Measurements from ENCODE around the gene PET117.
A peak's percentile ranks its signal among the peaks of the same experiment; 100 is the strongest.

Gene PET117

GRCh38 chr20:18138266-18138582 is 561 bp downstream of the PET117 start:
- DNase-seq (ENCODE audit: low read depth) = no peak
- no peak for TF ChIP-seq CTCF (IDR thresholded peaks at IDR 0.05; ENCODE audit: control insufficient read depth, extremely low read depth, insufficient read depth)
- H3K4me3 ChIP-seq (ENCODE audit: low read depth, low read length) = peak overlapping the region; percentile 87

- H3K4me3 ChIP-seq (ENCODE audit: low read depth, low read length) = peak overlapping the region; percentile 87
- no peak for DNase-seq (ENCODE audit: low read depth)
These were observed 1.2 kb downstream of the PET117 start for GRCh38 chr20:18138639-18139583.

GRCh38 chr20:18139832-18140231 is 2.2 kb downstream of the PET117 start:
- no peak overlapping the region for H3K4me3 ChIP-seq (ENCODE audit: low read depth, low read length)
- TF ChIP-seq CTCF (IDR thresholded peaks at IDR 0.05; ENCODE audit: control insufficient read depth, extremely low read depth, insufficient read depth) = no peak
- DNase-seq (ENCODE audit: low read depth) = no peak

More at GRCh38 chr20:18138639-18139583, 1.2 kb downstream of the PET117 start:
- no peak for TF ChIP-seq CTCF (IDR thresholded peaks at IDR 0.05; ENCODE audit: control insufficient read depth, extremely low read depth, insufficient read depth)

- no peak for DNase-seq (ENCODE audit: low read depth)
- H3K4me3 ChIP-seq (ENCODE audit: low read depth, low read length) = no peak overlapping the region
- TF ChIP-seq CTCF (IDR thresholded peaks at IDR 0.05; ENCODE audit: control insufficient read depth, extremely low read depth, insufficient read depth) = no peak
These were observed 7.0 kb downstream of the PET117 start for GRCh38 chr20:18144541-18145099.

- no peak for DNase-seq (ENCODE audit: low read depth)
- no peak overlapping the region for H3K4me3 ChIP-seq (ENCODE audit: low read depth, low read length)
These were observed 16.7 kb downstream of the PET117 start for GRCh38 chr20:18154342-18154741.

GRCh38 chr20:18156045-18156444 is 18.4 kb downstream of the PET117 start:
- no peak for DNase-seq (ENCODE audit: low read depth)
- H3K4me3 ChIP-seq (ENCODE audit: low read depth, low read length) = no peak overlapping the region
- no peak for TF ChIP-seq CTCF (IDR thresholded peaks at IDR 0.05; ENCODE audit: control insufficient read depth, extremely low read depth, insufficient read depth)

More at GRCh38 chr20:18154342-18154741, 16.7 kb downstream of the PET117 start:
- TF ChIP-seq CTCF (IDR thresholded peaks at IDR 0.05; ENCODE audit: control insufficient read depth, extremely low read depth, insufficient read depth) = no peak
